ENCODE data around the gene PLCH1. TPM values are rescaled to one million over a fixed set of nuclear protein-coding genes. Genes with fewer than 3 reads are reported as not detected.

PLCH1 gene
- total RNA-seq, 5 donors from 2014 or later (not counting 1 experiment from before 2014, with no cell fraction given): 0.06 to 0.12 (median 0.09) TPM; not detected in 1

Other genes with a start within 250 kb of the PLCH1 start
- gene C3orf33, start 61.2 kb upstream of the PLCH1 start, total RNA-seq: 1 to 10 TPM; 1.2 to 3.2 (median 2.3) TPM
- gene SLC33A1, start 109.4 kb upstream of the PLCH1 start, total RNA-seq: 10 to 100 TPM; 17.4 to 33.1 (median 28.5) TPM
- 10 to 100 TPM; 37.4 to 44.1 (median 40.6) TPM for gene GMPS, start 125.6 kb upstream of the PLCH1 start, total RNA-seq